Measurements from ENCODE around the gene SETD3.

SETD3 gene

GRCh38 chr14:99516156-99516870 lies 35.7 kb upstream of the SETD3 start:
- no peak for DNase-seq

GRCh38 chr14:99515301-99516155 lies 34.9 kb upstream of the SETD3 start:
- no peak for DNase-seq

GRCh38 chr14:99514552-99515300 lies 34.1 kb upstream of the SETD3 start:
- DNase-seq: no peak

- no peak for DNase-seq
Observed at GRCh38 chr14:99513946-99514551, 33.4 kb upstream of the SETD3 start.

GRCh38 chr14:99513183-99513694 lies 32.6 kb upstream of the SETD3 start:
- no peak for DNase-seq

- no peak for DNase-seq
Observed at GRCh38 chr14:99512571-99513182, 32.0 kb upstream of the SETD3 start.

GRCh38 chr14:99512110-99512449 lies 31.4 kb upstream of the SETD3 start:
- DNase-seq: no peak

- DNase-seq: no peak
Observed at GRCh38 chr14:99511421-99512109, 30.9 kb upstream of the SETD3 start.

- DNase-seq: no peak
Observed at GRCh38 chr14:99510556-99511139, 30.0 kb upstream of the SETD3 start.

- no peak for DNase-seq
Observed at GRCh38 chr14:99509871-99510555, 29.4 kb upstream of the SETD3 start.

GRCh38 chr14:99508896-99509629 lies 28.4 kb upstream of the SETD3 start:
- no peak for DNase-seq

GRCh38 chr14:99507860-99508640 lies 27.4 kb upstream of the SETD3 start:
- no peak for DNase-seq

GRCh38 chr14:99506276-99506675 lies 25.6 kb upstream of the SETD3 start:
- no peak for DNase-seq

GRCh38 chr14:99505089-99505488 lies 24.4 kb upstream of the SETD3 start:
- DNase-seq: no peak

GRCh38 chr14:99503848-99504453 lies 23.3 kb upstream of the SETD3 start:
- no peak for DNase-seq

- DNase-seq: no peak
Observed at GRCh38 chr14:99502989-99503421, 22.3 kb upstream of the SETD3 start.

- DNase-seq: no peak
Observed at GRCh38 chr14:99497894-99498293, 17.2 kb upstream of the SETD3 start.

- DNase-seq: no peak
Observed at GRCh38 chr14:99497341-99497740, 16.7 kb upstream of the SETD3 start.

- DNase-seq: no peak
Observed at GRCh38 chr14:99484106-99484505, 3.4 kb upstream of the SETD3 start.
